HEK293 (cell line): Measurements from ENCODE around the gene PEAR1.

ENCODE experiments used
- ATF2 ChIP-seq: fragments of 450-650 bp; formaldehyde crosslinking; IDR thresholded peaks from 2 replicates; pipeline ENCODE4 v1.5.1; 2016; ENCODE audit warnings: missing biosample characterization, missing genetic modification characterization, low read depth
- HOXA7 ChIP-seq: sonication (generic); formaldehyde crosslinking; IDR thresholded peaks from 2 replicates; pipeline ENCODE4 v1.8.1; 2022; ENCODE audit warnings: missing genetic modification reagents, borderline replicate concordance
- HOXD13 ChIP-seq: sonication (generic); formaldehyde crosslinking; IDR thresholded peaks from 2 replicates; pipeline ENCODE4 v1.8.0; 2022; ENCODE audit warnings: missing genetic modification reagents, borderline replicate concordance
- INSM2 ChIP-seq: fragments of 450-650 bp; formaldehyde crosslinking; IDR thresholded peaks from 2 replicates; pipeline ENCODE4 v1.5.1; 2016; ENCODE audit warnings: missing biosample characterization, missing genetic modification characterization
- MZF1 ChIP-seq: fragments of 450-650 bp; formaldehyde crosslinking; IDR thresholded peaks from 2 replicates; pipeline ENCODE4 v1.5.1; 2017; ENCODE audit warnings: missing biosample characterization, missing genetic modification characterization, borderline replicate concordance
- OSR2 ChIP-seq: fragments of 450-650 bp; formaldehyde crosslinking; IDR thresholded peaks from 2 replicates; pipeline ENCODE4 v1.5.1; 2016; ENCODE audit warnings: missing biosample characterization, missing genetic modification characterization
- SP2 ChIP-seq: fragments of 450-650 bp; formaldehyde crosslinking; IDR thresholded peaks from 2 replicates; pipeline ENCODE4 v1.5.1; 2016; ENCODE audit warnings: missing biosample characterization, missing genetic modification characterization
- TSHZ1 ChIP-seq: fragments of 450-650 bp; formaldehyde crosslinking; IDR thresholded peaks from 2 replicates; pipeline ENCODE4 v1.5.1; 2016; ENCODE audit warnings: missing biosample characterization, missing genetic modification characterization, borderline replicate concordance
- ZBTB11 ChIP-seq: fragments of 450-650 bp; formaldehyde crosslinking; conservative IDR thresholded peaks from 2 replicates; pipeline ENCODE4 v1.5.1; 2016; ENCODE audit warnings: low read depth, missing biosample characterization, missing genetic modification characterization
- ZNF10 ChIP-seq: fragments of 450-650 bp; formaldehyde crosslinking; IDR thresholded peaks from 2 replicates; pipeline ENCODE4 v1.5.1; 2017; ENCODE audit warnings: missing biosample characterization, missing genetic modification characterization
- ZNF112 ChIP-seq: fragments of 450-650 bp; formaldehyde crosslinking; IDR thresholded peaks from 2 replicates; pipeline ENCODE4 v1.5.0; 2017; ENCODE audit warnings: missing biosample characterization, missing genetic modification characterization
- ZNF138 ChIP-seq: fragments of 450-650 bp; formaldehyde crosslinking; IDR thresholded peaks from 2 replicates; pipeline ENCODE4 v1.5.1; 2016; ENCODE audit warnings: missing biosample characterization, missing genetic modification characterization, borderline replicate concordance
- ZNF350 ChIP-seq: fragments of 450-650 bp; formaldehyde crosslinking; IDR thresholded peaks from 2 replicates; pipeline ENCODE4 v1.5.0; 2017; ENCODE audit warnings: missing biosample characterization, mild to moderate bottlenecking, missing genetic modification characterization
- ZNF362 ChIP-seq: fragments of 450-650 bp; formaldehyde crosslinking; IDR thresholded peaks from 2 replicates; pipeline ENCODE4 v1.5.1; 2016; ENCODE audit warnings: missing biosample characterization, missing genetic modification characterization
- ZNF398 ChIP-seq: fragments of 450-650 bp; formaldehyde crosslinking; IDR thresholded peaks from 2 replicates; pipeline ENCODE4 v1.5.1; 2017; ENCODE audit warnings: missing biosample characterization, missing genetic modification characterization
- ZNF558 ChIP-seq: fragments of 450-650 bp; formaldehyde crosslinking; IDR thresholded peaks from 2 replicates; pipeline ENCODE4 v1.5.1; 2016; ENCODE audit warnings: missing biosample characterization, missing genetic modification characterization
- ZNF571 ChIP-seq: fragments of 450-650 bp; formaldehyde crosslinking; IDR thresholded peaks from 2 replicates; pipeline ENCODE4 v1.5.0; 2017; ENCODE audit warnings: missing biosample characterization, missing genetic modification characterization
- ZNF610 ChIP-seq: fragments of 450-650 bp; formaldehyde crosslinking; IDR thresholded peaks from 2 replicates; pipeline ENCODE4 v1.5.1; 2016; ENCODE audit warnings: missing biosample characterization, missing genetic modification characterization, borderline replicate concordance
- ZNF624 ChIP-seq: fragments of 450-650 bp; formaldehyde crosslinking; IDR thresholded peaks from 2 replicates; pipeline ENCODE4 v1.5.1; 2017; ENCODE audit warnings: missing biosample characterization, missing genetic modification characterization
- ZNF629 ChIP-seq: fragments of 450-650 bp; formaldehyde crosslinking; IDR thresholded peaks from 2 replicates; pipeline ENCODE4 v1.5.1; 2017; ENCODE audit warnings: missing biosample characterization, missing genetic modification characterization
- ZSCAN4 ChIP-seq: fragments of 450-650 bp; formaldehyde crosslinking; IDR thresholded peaks from 2 replicates; pipeline ENCODE4 v1.5.1; 2017; ENCODE audit warnings: missing biosample characterization, missing genetic modification characterization

The PEAR1 gene

GRCh38 chr1:156959414-156959813 is 65.9 kb downstream of the PEAR1 start (continued):
- TF ChIP-seq INSM2 (tag by site-specific recombination): no peak
- no peak for TF ChIP-seq ATF2 (tag by site-specific recombination)
- TF ChIP-seq OSR2 (tag by site-specific recombination): peak; percentile 45; the same call in 1 of the 2 replicates
- TF ChIP-seq ZNF624: no peak
- TF ChIP-seq ZNF10 (tag by site-specific recombination): no peak
- TF ChIP-seq HOXA7 (CRISPR knock-in tag): no peak
- no peak for TF ChIP-seq MZF1 (tag by site-specific recombination)
- no peak for TF ChIP-seq ZNF398 (tag by site-specific recombination)
- peak; percentile 79 for TF ChIP-seq ZNF558
- no peak for TF ChIP-seq ZBTB11 (tag by site-specific recombination)
- no peak for TF ChIP-seq ZNF112 (tag by site-specific recombination)
- no peak for TF ChIP-seq ZNF610 (tag by site-specific recombination)
- 0 out of 2 replicates have a peak, but pooled peaks have one; percentile 15 for TF ChIP-seq ZNF629
- no peak for TF ChIP-seq ZSCAN4 (tag by site-specific recombination)
- no peak for TF ChIP-seq TSHZ1 (tag by site-specific recombination)
- no peak for TF ChIP-seq HOXD13 (CRISPR knock-in tag)
- peak; percentile 37; the same call in 1 of the 2 replicates for TF ChIP-seq SP2
- no peak for TF ChIP-seq ZNF138 (tag by site-specific recombination)
- no peak for TF ChIP-seq ZNF571 (tag by site-specific recombination)
- no peak for TF ChIP-seq ZNF350
- no peak for TF ChIP-seq ZNF362 (tag by site-specific recombination)
- TF ChIP-seq, all 188 proteins: peak for 11
